H1 (cell line): ENCODE measurements around the gene ASPG. TPM values are rescaled to one million over a fixed set of nuclear protein-coding genes. Genes with fewer than 3 reads are reported as not detected.
A peak's percentile ranks its signal among the peaks of the same experiment; 100 is the strongest.

Experiments used
- CTCF ChIA-PET: fragments of 300-600 bp; sonication (Branson Sonifier 250); formaldehyde crosslinking; loops from one replicate; lab custom pipeline; 2021; ENCODE audit not compliant: partially characterized antibody; lab: Charles Lee
- POLR2A ChIA-PET: fragments of 300-600 bp; sonication (Branson Sonifier 250); formaldehyde crosslinking; loops from one replicate; lab custom pipeline; 2021; ENCODE audit warnings: inconsistent platforms; ENCODE audit not compliant: partially characterized antibody; lab: Charles Lee
- DNase-seq, 2 experiments: peaks; one replicate each; pipeline versions ENCODE4 v3.0.0 to v3.0.0-alpha.2; 2010 to 2022; ENCODE audit warnings: low spot score in 2 of 2, low read depth in 1 of 2, mixed read lengths in 1 of 2
- FAIRE-seq: peaks from 2 replicates; lab custom pipeline; 2011; peaks lifted over from hg19 to GRCh38; lab: Jason Lieb, UNC
- H2AFZ ChIP-seq: 2 replicates; pipeline ENCODE4 v1.8.1; 2012; ENCODE audit warnings: low read length, inconsistent platforms
- H2AK5ac ChIP-seq: 2 replicates; pipeline ENCODE4 v1.6.1; 2013; ENCODE audit warnings: low read depth, low read length
- H2BK120ac ChIP-seq: replicated peaks from 2 replicates; pipeline ENCODE3; 2013; ENCODE audit warnings: low read depth, low read length, inconsistent platforms
- H2BK12ac ChIP-seq: 2 replicates; pipeline ENCODE4 v1.6.1; 2013; ENCODE audit warnings: low read depth, low read length
- H2BK15ac ChIP-seq: 2 replicates; pipeline ENCODE4 v1.6.1; 2013; ENCODE audit warnings: low read length
- H2BK20ac ChIP-seq: 2 replicates; pipeline ENCODE4 v1.6.1; 2013; ENCODE audit warnings: low read length
- H2BK5ac ChIP-seq: 2 replicates; pipeline ENCODE4 v1.6.1; 2013; ENCODE audit warnings: low read depth, low read length
- H3K14ac ChIP-seq: 2 replicates; pipeline ENCODE4 v1.6.1; 2013; ENCODE audit warnings: inconsistent platforms; ENCODE audit not compliant: insufficient read length
- H3K18ac ChIP-seq: 2 replicates; pipeline ENCODE4 v1.6.1; 2013; ENCODE audit warnings: low read length; ENCODE audit errors: extremely low read depth
- H3K23ac ChIP-seq: 2 replicates; pipeline ENCODE4 v1.6.1; 2013; ENCODE audit warnings: inconsistent platforms; ENCODE audit not compliant: insufficient read length
- H3K23me2 ChIP-seq: 2 replicates; pipeline ENCODE4 v1.6.1; 2013; ENCODE audit warnings: low read depth, low read length
- H3K27ac ChIP-seq: 2 replicates; pipeline ENCODE4 v1.6.1; 2011; ENCODE audit warnings: low read depth, low read length, inconsistent platforms
- H3K27me3 ChIP-seq, 4 experiments: replicated peaks in 1 of 4; 1 replicate in 1 of 4; 2 replicates in 3 of 4; pipeline versions ENCODE4 v1.6.1 to v1.8.1; 2011 to 2013; ENCODE audit warnings: low read length in 3 of 4, mild to moderate bottlenecking in 3 of 4, inconsistent platforms in 2 of 4, mixed read lengths in 2 of 4, moderate library complexity in 1 of 4; ENCODE audit not compliant: control insufficient read depth in 3 of 4, insufficient read depth in 3 of 4; ENCODE audit errors: extremely low read depth in 1 of 4
- H3K36me3 ChIP-seq, 4 experiments: 2 replicates each; pipeline versions ENCODE4 v1.6.1 to v1.8.1; 2011 to 2013; ENCODE audit warnings: mild to moderate bottlenecking in 4 of 4, low read length in 3 of 4, moderate library complexity in 2 of 4, control low read depth in 1 of 4, inconsistent platforms in 1 of 4; ENCODE audit not compliant: insufficient read depth in 4 of 4, control insufficient read depth in 2 of 4
- H3K4ac ChIP-seq: replicated peaks from 2 replicates; pipeline ENCODE3; 2013; ENCODE audit warnings: low read length, low read depth, mixed read lengths, inconsistent platforms; ENCODE audit not compliant: insufficient read length
- H3K4me1 ChIP-seq, 4 experiments: replicated peaks in 1 of 4; 1 replicate in 1 of 4; 2 replicates in 3 of 4; pipeline versions ENCODE4 v1.6.1 to v1.8.1; 2011 to 2013; ENCODE audit warnings: low read length in 3 of 4, inconsistent platforms in 2 of 4, mixed read lengths in 1 of 4; ENCODE audit not compliant: insufficient read depth in 4 of 4, control insufficient read depth in 3 of 4
- H3K4me2 ChIP-seq, 2 experiments: 2 replicates each; pipeline versions ENCODE4 v1.6.1 to v1.8.1; 2011 to 2013; ENCODE audit warnings: low read depth in 2 of 2, low read length in 2 of 2, control low read depth in 1 of 2, inconsistent platforms in 1 of 2, mild to moderate bottlenecking in 1 of 2; ENCODE audit not compliant: insufficient read depth in 1 of 2
- H3K4me3 ChIP-seq, 4 experiments: fragments of 200-600, 300-600 bp in 1 of 4; sonication (generic), shearing (Covaris generic), sonication (Bioruptor Twin) in 1 of 4; 2 replicates each; pipeline versions ENCODE4 v1.5.1 to v1.8.1; 2011 to 2016; ENCODE audit warnings: low read length in 4 of 4, low read depth in 3 of 4, control low read depth in 2 of 4, inconsistent platforms in 2 of 4, mild to moderate bottlenecking in 2 of 4, mixed read lengths in 1 of 4, moderate library complexity in 1 of 4; ENCODE audit not compliant: insufficient read depth in 2 of 4; ENCODE audit errors: extremely low read depth in 1 of 4
- H3K56ac ChIP-seq: replicated peaks from 2 replicates; pipeline ENCODE3; 2013; ENCODE audit warnings: low read depth, mild to moderate bottlenecking, mixed read lengths, low read length, inconsistent platforms; ENCODE audit not compliant: insufficient read length
- H3K79me1 ChIP-seq: 2 replicates; pipeline ENCODE4 v1.6.1; 2013; ENCODE audit warnings: low read depth, low read length, control low read depth
- H3K79me2 ChIP-seq, 2 experiments: 2 replicates each; pipeline versions ENCODE4 v1.6.1 to v1.8.1; 2012 to 2013; ENCODE audit warnings: low read length in 2 of 2, mild to moderate bottlenecking in 2 of 2, inconsistent platforms in 1 of 2; ENCODE audit not compliant: insufficient read depth in 2 of 2, control insufficient read depth in 1 of 2
- H3K9ac ChIP-seq, 4 experiments: replicated peaks in 1 of 4; 1 replicate in 1 of 4; 2 replicates in 3 of 4; pipeline versions ENCODE4 v1.6.1 to v1.8.1; 2011 to 2013; ENCODE audit warnings: low read depth in 3 of 4, low read length in 3 of 4, control low read depth in 2 of 4, mild to moderate bottlenecking in 2 of 4, moderate library complexity in 2 of 4, inconsistent platforms in 1 of 4; ENCODE audit errors: extremely low read depth in 1 of 4
- H3K9me3 ChIP-seq, 2 experiments: 2 replicates each; pipeline versions ENCODE4 v1.6.1 to v1.8.1; 2012 to 2013; ENCODE audit warnings: mild to moderate bottlenecking in 2 of 2, moderate library complexity in 2 of 2, control low read depth in 1 of 2, inconsistent platforms in 1 of 2, low read depth in 1 of 2, low read length in 1 of 2, mixed read lengths in 1 of 2; ENCODE audit not compliant: insufficient read depth in 2 of 2
- H4K20me1 ChIP-seq, 2 experiments: replicated peaks in 1 of 2; 2 replicates each; pipeline versions ENCODE3 to v1.8.1; 2011 to 2013; ENCODE audit warnings: inconsistent platforms in 2 of 2, low read length in 2 of 2, mild to moderate bottlenecking in 1 of 2; ENCODE audit not compliant: insufficient read depth in 2 of 2, control insufficient read depth in 1 of 2
- H4K5ac ChIP-seq: 2 replicates; pipeline ENCODE4 v1.6.1; 2013; ENCODE audit warnings: low read length, low read depth, mixed read lengths, inconsistent platforms; ENCODE audit not compliant: insufficient read length
- H4K8ac ChIP-seq: 2 replicates; pipeline ENCODE4 v1.8.0; 2013; ENCODE audit warnings: mild to moderate bottlenecking, moderate library complexity, low read length, inconsistent platforms; ENCODE audit not compliant: insufficient read depth; ENCODE audit errors: extremely low read depth
- H4K91ac ChIP-seq: replicated peaks from 2 replicates; pipeline ENCODE3; 2013; ENCODE audit warnings: low read length, mixed read lengths, inconsistent platforms; ENCODE audit not compliant: insufficient read length
- NRF1 ChIP-seq: IDR thresholded peaks from 2 replicates; pipeline ENCODE4 v1.6.1; 2011; ENCODE audit warnings: mild to moderate bottlenecking, low read depth, low read length, improper control_type of control experiment
- WGBS, 2 experiments: shearing (Covaris generic) in 1 of 2; methylation state at CpG; one replicate each; pipeline versions ENCODE4 v1.1.6 to v1.1.7; 2013 to 2015; ENCODE audit warnings: low lambda C conversion rate in 2 of 2, mixed read lengths in 2 of 2, inconsistent platforms in 1 of 2, low coverage in 1 of 2, missing lambda C conversion rate in 1 of 2; ENCODE audit not compliant: insufficient replicate concordance in 2 of 2, insufficient coverage in 1 of 2, insufficient read length in 1 of 2; ENCODE audit errors: extremely low coverage in 1 of 2, missing lambda C conversion rate in 1 of 2; 5-methylcytosine and 5-hydroxymethylcytosine counted together
- polyA plus RNA-seq, 7 experiments: library from polyadenylated mRNA; depleted of rRNA in 3 of 7; stranded (reverse) in 5 of 7; unstranded in 2 of 7; fragments of >200 nt in 5 of 7; fragments of 200-250 nt in 2 of 7; gene quantifications; 1 replicate in 5 of 7; 2 replicates in 1 of 7; 4 replicates in 1 of 7; pipeline versions ENCODE4 v1.2.1 to v1.2.3, GENCODE V29; 2011 to 2013; ENCODE audit warnings: missing spikeins in 2 of 7, mixed read lengths in 2 of 7
- total RNA-seq: library from RNA; stranded (reverse); fragmentation: NEBNext Ultra II Directional; extraction: Animal tissue kit (Norgen Biotek cat#: 25700); gene quantifications from 2 replicates; pipeline ENCODE4 v1.2.1, GENCODE V29; 2021

Gene ASPG
- total and polyA plus RNA-seq, 2 of the 8 experiments (the other 6 are each of a cell fraction or from before 2014, with no cell fraction given), result 0.34 to 0.59 TPM

- no peak overlapping the region for H3K56ac ChIP-seq
- no peak overlapping the region for H3K4ac ChIP-seq
- no peak overlapping the region for H2BK120ac ChIP-seq
- H2AFZ ChIP-seq, result no peak overlapping the region
- H2BK20ac ChIP-seq, result no peak overlapping the region
- no peak overlapping the region for H2BK15ac ChIP-seq
- 92% methylated on average over 21 of the region's 23 CpGs; no CpG with 5 or more reads in 1 of the 2 experiments for WGBS, 2 experiments
- no peak overlapping the region; the same call in 1 of the 2 replicates for H3K18ac ChIP-seq
- no peak overlapping the region for H3K27ac ChIP-seq
- no peak overlapping the region for H4K91ac ChIP-seq
- H2BK5ac ChIP-seq, result no peak overlapping the region
- ChIA-PET POLR2A (no interaction called here), CTCF (interaction anchor here (0.7 to 6.6 kb wide), 5 partner anchors 7 to 336 kb away, joined by 3 to 76 read pairs (median 9); partner anchors contain the start of gene ASPG)
- no peaks in the 10 kb centered on the region for H4K20me1 ChIP-seq
- no peak overlapping the region for H3K4me3 ChIP-seq
- FAIRE-seq (no peak), DNase-seq (peak in 1 of 2 experiments; percentile 43)
- H2AK5ac ChIP-seq, result no peak overlapping the region
- H3K4me2 ChIP-seq, result no peak overlapping the region
- no peak overlapping the region for H3K23ac ChIP-seq
- no peaks in the 10 kb centered on the region; a peak in 1 of 4 replicates for H3K9me3 ChIP-seq
- no peak overlapping the region for H3K14ac ChIP-seq
- no peaks in the 10 kb centered on the region for H3K79me1 ChIP-seq
- no peak overlapping the region for H4K5ac ChIP-seq
- no peaks in the 10 kb centered on the region for H3K79me2 ChIP-seq
- H3K27me3 ChIP-seq, result no peaks in the 10 kb centered on the region
- no peaks in the 10 kb centered on the region for H3K23me2 ChIP-seq
- no peak overlapping the region for H3K9ac ChIP-seq
- peaks cover 0 to 7% (median 4%) of the 10 kb centered on the region in 4 experiments; a peak in 3 of 7 replicates for H3K4me1 ChIP-seq
- no peak overlapping the region for H4K8ac ChIP-seq
- H2BK12ac ChIP-seq, result no peak overlapping the region
- H3K36me3 ChIP-seq, result no peaks in the 10 kb centered on the region
- TF ChIP-seq NRF1, result no peak
These were observed 6.6 kb downstream of the ASPG start for GRCh38 chr14:104091927-104092771.
